Urinary bladder (tissue), 4 donors: ENCODE data around the gene SERPINF2. TPM values are rescaled to one million over a fixed set of nuclear protein-coding genes. Genes with fewer than 3 reads are reported as not detected.
A peak's percentile ranks its signal among the peaks of the same experiment; 100 is the strongest.
"Not testable (repeated sequence)": the region's sequence is repeated elsewhere in the genome, so short reads cannot be mapped to it uniquely, and the experiment has no call there.

Experiments used
- DNase-seq: peaks from one replicate; pipeline ENCODE4 v3.0.0-alpha.2; 2015; ENCODE audit errors: extremely low spot score
- H3K27ac ChIP-seq: one replicate; pipeline ENCODE4 v1.5.1; 2013; ENCODE audit warnings: low read depth, mild to moderate bottlenecking, moderate library complexity
- H3K36me3 ChIP-seq: one replicate; pipeline ENCODE4 v1.6.1; 2013; ENCODE audit warnings: mild to moderate bottlenecking, moderate library complexity; ENCODE audit not compliant: insufficient read depth
- H3K4me1 ChIP-seq: one replicate; pipeline ENCODE4 v1.6.1; 2013; ENCODE audit warnings: mild to moderate bottlenecking, moderate library complexity; ENCODE audit not compliant: insufficient read depth
- H3K4me3 ChIP-seq: one replicate; pipeline ENCODE4 v1.5.1; 2013; ENCODE audit warnings: low read depth, low read length
- WGBS: extraction: QIAGEN DNeasy Blood & Tissue Kit; methylation state at CpG from one replicate; pipeline ENCODE4 v1.1.7; 2013; 5-methylcytosine and 5-hydroxymethylcytosine counted together
- polyA plus RNA-seq: library from polyadenylated mRNA; stranded (reverse); fragments of 200-250 nt; gene quantifications from one replicate; pipeline ENCODE4 v1.2.3, GENCODE V29; 2013
- total RNA-seq: library from RNA; depleted of rRNA; stranded (reverse); fragments of >200 nt; gene quantifications from one replicate; pipeline ENCODE4 v1.2.3, GENCODE V29; 2014
- donor health status: healthy with polysubstance abuse.
- donor health status: healthy.

SERPINF2 gene
- total RNA-seq (0.37 TPM), polyA plus RNA-seq (21.3 TPM)

DNA sequence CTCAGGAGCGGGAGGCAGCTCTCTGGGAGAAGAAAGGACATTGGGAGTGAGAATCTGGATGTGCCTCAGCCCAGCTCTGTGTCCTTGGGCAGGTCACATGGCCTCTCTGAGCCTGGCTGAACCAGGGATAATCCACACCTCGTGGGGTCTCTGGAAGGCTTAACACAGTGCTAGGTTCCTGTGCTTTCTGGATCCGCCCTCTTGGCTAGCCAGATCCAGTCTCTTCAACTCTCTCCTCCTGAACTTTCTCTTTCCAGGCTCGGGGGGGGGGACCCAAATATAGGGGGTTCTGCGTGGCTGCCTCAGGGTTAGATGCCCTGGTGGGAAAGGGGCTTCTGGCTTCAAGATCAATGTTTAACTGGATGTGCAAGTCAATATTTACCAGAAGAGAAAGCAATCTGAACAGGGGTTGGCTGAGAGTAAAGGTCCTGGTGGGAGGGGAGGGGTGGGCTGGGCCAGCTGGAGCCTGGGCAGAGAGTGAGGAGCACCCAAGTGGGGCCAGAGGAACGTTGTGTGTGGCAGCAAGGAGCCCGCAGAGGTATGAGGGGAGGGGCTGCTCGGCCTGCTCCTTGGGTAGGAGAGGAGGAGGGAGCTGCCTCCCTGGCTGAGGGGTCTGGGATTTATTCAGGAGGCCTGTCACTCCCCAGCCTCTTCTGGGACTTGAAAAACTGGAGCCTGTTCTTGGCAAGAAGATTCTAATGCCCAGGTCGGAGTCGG lies at the start of gene SERPINF2:
Gene SERPINF2 (plus strand): TSS at position 501 of the 717 bp plus-strand sequence. CDS start 2,125 bp downstream, outside the sequence.
- WGBS = 56% methylated on average over 10 of the region's 10 CpGs
- DNase-seq = no peak
- H3K4me1 ChIP-seq = no peaks in the 10 kb centered on the region
- H3K4me3 ChIP-seq = no peak within 1 kb of the TSS
- H3K27ac ChIP-seq = no peak within 1 kb of the TSS
- H3K36me3 ChIP-seq = no peaks in the 10 kb centered on the region

DNA sequence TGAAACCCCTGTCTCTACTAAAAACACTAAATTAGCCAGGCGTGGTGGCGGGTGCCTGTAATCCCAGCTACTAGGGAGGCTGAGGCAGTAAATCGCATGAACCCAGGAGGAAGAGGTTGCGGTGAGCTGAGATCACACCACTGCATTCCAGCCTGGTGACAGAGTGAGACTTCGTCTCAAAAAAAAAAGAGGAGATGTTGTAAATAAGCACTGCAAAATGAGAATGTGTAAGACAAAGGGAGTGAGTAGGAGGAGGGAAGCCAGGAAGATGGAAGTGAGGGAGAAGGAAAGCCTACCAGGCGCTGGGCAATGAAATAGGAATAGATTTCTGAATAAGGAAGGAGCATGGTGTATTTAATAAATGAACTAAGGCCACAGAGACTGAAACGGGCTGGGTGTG lies 49.3 kb upstream of the SERPINF2 start:
- no peaks in the 10 kb centered on the region for H3K4me1 ChIP-seq
- H3K36me3 ChIP-seq = no peaks in the 10 kb centered on the region
- WGBS = 90% methylated on average over 7 of the region's 7 CpGs
- no peak for DNase-seq
- H3K4me3 ChIP-seq = no peak overlapping the region
- H3K27ac ChIP-seq = no peak overlapping the region

GRCh38 chr17:1695365-1695764 lies 47.3 kb upstream of the SERPINF2 start:
- Histone ChIP-seq H3K36me3 (no peaks in the 10 kb centered on the region), H3K4me1 (no peaks in the 10 kb centered on the region), H3K4me3 (no peak overlapping the region), H3K27ac (no peak overlapping the region)
- DNase-seq = no peak
- WGBS = 80% methylated on average over 8 of the region's 8 CpGs

DNA sequence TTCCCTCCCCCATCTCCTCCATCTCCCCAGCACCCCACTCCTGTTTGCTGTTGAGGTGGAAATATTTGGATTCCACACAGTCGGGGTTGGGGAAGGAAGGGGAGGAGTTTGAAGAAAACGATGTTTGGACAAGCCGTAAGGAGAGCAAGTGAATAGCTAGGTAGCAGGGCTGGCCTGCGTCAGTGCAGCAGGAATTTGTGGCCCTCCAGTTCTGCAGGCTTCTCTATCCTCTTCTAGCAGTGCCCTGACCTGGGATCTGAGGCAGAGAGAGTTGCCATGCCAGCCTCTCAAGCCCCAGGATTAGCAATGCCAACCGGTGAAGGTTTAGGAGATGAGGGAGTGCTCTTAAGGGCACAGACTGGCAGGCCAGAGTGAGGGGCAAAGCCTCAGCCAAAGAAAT lies 45.0 kb upstream of the SERPINF2 start:
- Histone ChIP-seq H3K27ac (no peak overlapping the region), H3K4me1 (no peaks in the 10 kb centered on the region), H3K36me3 (no peaks in the 10 kb centered on the region), H3K4me3 (no peak overlapping the region)
- no peak for DNase-seq
- 40% methylated on average over 5 of the region's 5 CpGs for WGBS

- not testable (repeated sequence) for H3K36me3 ChIP-seq
- WGBS = 89% methylated on average over 5 of the region's 5 CpGs
These were observed 42.8 kb upstream of the SERPINF2 start for GRCh38 chr17:1699891-1700290.

DNA sequence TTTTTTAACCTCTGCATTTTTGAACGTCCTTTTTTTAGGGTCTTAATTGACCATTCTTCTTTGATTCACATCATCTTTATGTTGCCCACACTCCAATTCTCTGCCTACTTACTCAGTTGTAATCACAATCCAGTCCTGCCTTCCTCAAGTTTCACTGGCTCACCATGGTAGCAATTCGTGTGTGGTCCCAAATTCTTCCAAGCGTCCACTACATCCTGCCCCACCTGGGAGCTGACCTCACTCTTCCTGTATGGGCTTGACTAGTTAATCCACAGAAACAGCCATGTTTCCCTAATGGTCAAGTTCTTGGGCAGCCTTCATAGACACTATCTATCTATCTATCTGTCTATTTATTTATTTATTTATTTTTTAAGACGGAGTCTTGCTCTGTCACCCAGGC lies 39.6 kb upstream of the SERPINF2 start:
- Histone ChIP-seq H3K4me3 (no peak overlapping the region), H3K27ac (no peak overlapping the region), H3K4me1 (no peaks in the 10 kb centered on the region), H3K36me3 (no peaks in the 10 kb centered on the region)
- 40% methylated on average over 4 of the region's 4 CpGs for WGBS
- no peak for DNase-seq

More at GRCh38 chr17:1699891-1700290, 42.8 kb upstream of the SERPINF2 start:
- not testable (repeated sequence) for H3K4me3 ChIP-seq, H3K4me1 ChIP-seq, H3K27ac ChIP-seq, DNase-seq

- H3K36me3 ChIP-seq = no peaks in the 10 kb centered on the region
- no peak overlapping the region for H3K4me3 ChIP-seq
- no peak overlapping the region for H3K27ac ChIP-seq
- 79% methylated on average over 7 of the region's 7 CpGs for WGBS
- DNase-seq = no peak
- no peaks in the 10 kb centered on the region for H3K4me1 ChIP-seq
These were observed 37.7 kb upstream of the SERPINF2 start for GRCh38 chr17:1705004-1705403.

GRCh38 chr17:1707107-1707506 lies 35.6 kb upstream of the SERPINF2 start:
- Histone ChIP-seq H3K4me1 (no peaks in the 10 kb centered on the region), H3K36me3 (no peaks in the 10 kb centered on the region), H3K27ac (no peak overlapping the region), H3K4me3 (no peak overlapping the region)
- DNase-seq = no peak
- 83% methylated on average over 5 of the region's 5 CpGs for WGBS

DNA sequence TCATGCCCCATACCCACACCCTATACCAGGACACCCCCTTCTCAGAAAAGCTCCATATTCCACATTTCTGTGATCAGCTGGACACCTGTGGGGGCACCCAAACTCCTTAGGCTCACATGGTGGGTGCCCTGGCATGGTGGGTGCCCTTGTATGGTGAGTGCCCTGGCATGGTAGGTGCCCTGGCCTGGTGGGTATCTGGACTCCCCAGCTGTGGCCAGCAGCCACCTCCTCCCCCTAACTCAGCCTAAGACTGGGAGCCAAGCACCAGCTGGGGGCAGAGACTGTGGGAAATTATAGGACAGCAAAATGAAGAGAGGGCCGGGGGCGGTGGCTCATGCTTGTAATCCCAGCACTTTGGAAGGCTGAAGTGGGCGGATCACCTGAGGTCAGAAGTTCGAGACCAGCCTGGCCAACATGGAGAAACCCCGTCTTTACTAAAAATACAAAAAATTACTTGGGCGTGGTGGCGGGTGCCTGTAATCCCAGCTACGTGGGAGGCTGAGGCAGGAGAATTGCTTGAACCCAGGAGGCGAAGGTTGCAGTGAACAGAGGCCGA lies 33.8 kb upstream of the SERPINF2 start:
- not testable (repeated sequence) for H3K36me3 ChIP-seq, H3K4me1 ChIP-seq, DNase-seq, H3K4me3 ChIP-seq, H3K27ac ChIP-seq
- whole genome bisulfite sequencing = 93% methylated on average over 10 of the region's 10 CpGs

GRCh38 chr17:1709403-1709951 lies 33.2 kb upstream of the SERPINF2 start:
- Histone ChIP-seq H3K4me1 (no peaks in the 10 kb centered on the region), H3K4me3 (peak overlapping the region; percentile 88), H3K27ac (no peak overlapping the region), H3K36me3 (no peaks in the 10 kb centered on the region)
- no peak for DNase-seq
- WGBS = 7% methylated on average over 16 of the region's 16 CpGs

DNA sequence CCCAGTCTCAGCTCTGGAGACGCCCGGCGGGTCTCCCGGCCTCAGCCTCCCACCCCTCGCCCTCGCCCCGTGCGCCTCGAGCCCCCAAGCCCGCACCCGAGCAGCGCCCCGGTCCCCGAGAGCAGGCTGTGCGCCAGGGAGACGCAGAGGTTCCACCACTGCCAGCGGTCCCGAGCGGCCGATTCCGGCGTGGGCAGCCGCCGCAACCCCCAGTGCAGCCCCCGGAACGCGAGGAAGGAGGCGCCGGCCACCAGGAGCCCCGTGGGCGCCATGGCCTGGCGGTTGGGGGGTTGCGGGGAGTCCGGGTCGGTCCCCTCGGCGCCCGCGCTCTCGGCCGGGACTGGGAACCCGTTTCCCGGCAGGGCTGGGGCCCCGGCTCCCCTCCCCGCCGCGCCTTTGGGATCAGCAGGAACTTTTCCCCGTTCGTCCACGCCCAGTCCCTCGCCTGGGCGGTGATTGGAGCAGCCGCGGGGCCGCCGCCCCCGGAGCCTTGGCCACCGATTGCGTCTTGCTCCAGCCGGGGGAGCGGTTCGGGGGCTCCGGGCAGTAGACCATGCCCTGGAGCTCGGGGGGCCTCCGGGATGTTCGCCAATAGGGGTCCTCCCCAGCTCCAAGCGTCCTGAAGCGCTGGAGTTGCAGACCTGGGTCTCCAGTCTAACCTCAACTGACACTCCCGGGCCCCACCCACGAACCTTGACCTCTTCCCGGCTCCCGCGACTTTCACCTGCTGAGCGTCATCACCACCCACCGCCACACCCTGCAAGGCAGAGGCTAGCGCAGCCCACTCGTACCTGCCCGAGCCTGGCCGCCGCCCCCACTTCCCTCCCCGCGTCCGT lies 32.5 kb upstream of the SERPINF2 start, which contains the start of gene TLCD2:
Gene TLCD2 (minus strand): TSS at position 407 of the 836 bp plus-strand sequence. CDS start 135 bp downstream, at position 272.
- Histone ChIP-seq H3K4me3 (peak within 1 kb of the TSS; percentile 88), H3K36me3 (no peaks in the 10 kb centered on the region), H3K27ac (peak within 1 kb of the TSS; percentile 76), H3K4me1 (no peaks in the 10 kb centered on the region)
- DNase-seq = no peak
- WGBS = 2% methylated on average over 83 of the region's 83 CpGs

- Histone ChIP-seq H3K27ac (peak overlapping the region; percentile 76), H3K36me3 (no peaks in the 10 kb centered on the region), H3K4me1 (no peaks in the 10 kb centered on the region), H3K4me3 (peak overlapping the region; percentile 88)
- no peak for DNase-seq
- 34% methylated on average over 14 of the region's 14 CpGs for WGBS
These were observed 31.7 kb upstream of the SERPINF2 start for GRCh38 chr17:1710807-1711553.

GRCh38 chr17:1711804-1712203 lies 30.9 kb upstream of the SERPINF2 start:
- no peak overlapping the region for H3K4me3 ChIP-seq
- H3K36me3 ChIP-seq = no peaks in the 10 kb centered on the region
- H3K27ac ChIP-seq = no peak overlapping the region
- 73% methylated on average over 4 of the region's 4 CpGs for WGBS
- no peak for DNase-seq
- H3K4me1 ChIP-seq = no peaks in the 10 kb centered on the region
